Embryonic facial prominence (tissue), 1 donor: ENCODE results near the gene IRX4.
"Not testable (repeated sequence)": the region's sequence is repeated elsewhere in the genome, so short reads cannot be mapped to it uniquely, and the experiment has no call there.

Source experiments
- DNase-seq: peaks from one replicate; pipeline ENCODE4 v3.0.0-alpha.2; 2016; ENCODE audit errors: extremely low spot score

Gene IRX4

GRCh38 chr5:1858436-1858835 lies 24.3 kb downstream of the IRX4 start:
- no peak for DNase-seq

DNA sequence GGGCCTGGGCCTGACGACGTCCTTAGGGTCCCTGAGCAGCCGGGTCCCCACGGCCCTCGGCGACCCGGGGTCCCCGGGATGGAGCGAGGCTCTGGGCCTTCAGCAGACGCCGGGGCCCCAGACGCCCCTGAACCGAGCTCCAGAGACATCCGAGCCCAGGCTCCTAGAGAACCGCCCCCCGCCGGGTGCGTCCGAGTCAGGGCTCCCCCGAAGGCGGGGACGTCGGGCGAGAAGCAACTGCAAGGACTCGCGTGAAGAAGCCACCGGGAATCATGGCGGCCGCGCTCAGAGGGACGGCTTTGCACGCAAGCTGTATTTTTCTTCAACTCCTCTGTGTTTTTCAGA lies 25.5 kb downstream of the IRX4 start:
- no peak for DNase-seq

DNA sequence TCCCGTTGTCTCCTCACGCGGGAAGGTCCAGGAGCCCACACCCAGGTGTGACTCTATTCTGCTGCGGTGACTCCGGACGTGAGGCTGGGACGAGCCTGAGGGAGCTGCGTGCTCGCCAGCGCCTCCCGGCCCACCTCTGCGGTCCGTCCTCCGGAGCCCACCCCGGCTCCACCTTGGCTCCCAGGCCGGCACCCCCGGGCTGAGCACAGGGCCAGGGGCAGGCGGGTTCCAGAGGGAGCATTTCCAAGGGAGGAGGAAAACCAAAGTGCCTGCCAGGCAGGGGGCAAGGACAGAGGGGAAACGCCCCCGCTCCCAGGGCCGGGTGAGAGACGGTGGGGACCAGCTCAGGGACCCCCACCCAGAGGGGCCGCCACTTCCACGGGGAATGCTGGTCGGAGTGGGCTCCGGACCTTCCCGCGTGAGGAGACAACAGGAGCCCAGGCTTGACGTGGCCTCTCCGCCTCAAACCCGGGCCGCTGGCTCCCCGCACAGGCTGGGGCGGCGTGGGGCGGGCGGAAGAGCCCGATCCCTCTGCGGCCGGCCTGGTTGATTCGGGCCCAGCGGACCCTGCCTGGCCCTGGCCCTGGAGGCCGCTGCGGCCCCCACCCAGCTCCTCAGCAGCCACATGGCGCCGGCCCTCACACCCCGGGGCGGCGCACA lies 26.0 kb downstream of the IRX4 start:
- DNase-seq = no peak

GRCh38 chr5:1855596-1855995 lies 27.1 kb downstream of the IRX4 start:
- DNase-seq = no peak

GRCh38 chr5:1855075-1855474 lies 27.6 kb downstream of the IRX4 start:
- DNase-seq = no peak

GRCh38 chr5:1853531-1853930 lies 29.2 kb downstream of the IRX4 start:
- no peak for DNase-seq

- no peak for DNase-seq
Measured at GRCh38 chr5:1852324-1852947, 30.3 kb downstream of the IRX4 start.

DNA sequence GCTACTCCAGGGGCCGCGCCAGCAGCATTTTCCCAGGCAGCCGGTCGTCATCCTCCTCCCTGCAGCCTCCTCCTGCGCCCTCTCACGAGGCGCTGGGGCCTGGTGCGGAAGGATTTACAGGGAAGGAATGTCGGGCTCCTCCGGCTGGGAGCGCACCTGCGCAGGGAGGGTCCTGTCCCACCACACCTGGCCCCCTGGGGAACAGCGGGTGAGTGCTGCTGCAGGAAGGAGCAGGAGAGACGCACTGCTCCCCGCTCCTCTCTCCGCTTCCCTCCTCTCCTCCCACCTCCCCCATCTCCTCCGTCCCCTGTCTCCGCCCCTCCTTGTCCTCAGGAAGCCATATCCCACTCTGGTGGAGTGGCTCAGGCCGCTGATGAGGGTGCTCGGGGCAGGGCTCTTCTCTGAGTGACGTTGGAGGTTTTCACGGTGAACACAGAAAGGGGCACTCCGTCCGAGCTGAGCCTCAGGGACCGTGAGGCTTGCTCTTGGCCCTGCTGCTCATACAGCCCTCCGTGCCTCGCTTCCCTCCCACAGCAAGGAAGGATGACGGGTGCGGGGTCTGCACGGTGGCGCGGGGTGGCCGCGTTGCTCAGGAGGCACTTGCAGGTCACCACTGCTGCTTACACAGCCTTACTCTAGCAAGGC lies 31.3 kb downstream of the IRX4 start:
- no peak for DNase-seq

GRCh38 chr5:1850324-1851154 lies 32.2 kb downstream of the IRX4 start:
- no peak for DNase-seq

DNA sequence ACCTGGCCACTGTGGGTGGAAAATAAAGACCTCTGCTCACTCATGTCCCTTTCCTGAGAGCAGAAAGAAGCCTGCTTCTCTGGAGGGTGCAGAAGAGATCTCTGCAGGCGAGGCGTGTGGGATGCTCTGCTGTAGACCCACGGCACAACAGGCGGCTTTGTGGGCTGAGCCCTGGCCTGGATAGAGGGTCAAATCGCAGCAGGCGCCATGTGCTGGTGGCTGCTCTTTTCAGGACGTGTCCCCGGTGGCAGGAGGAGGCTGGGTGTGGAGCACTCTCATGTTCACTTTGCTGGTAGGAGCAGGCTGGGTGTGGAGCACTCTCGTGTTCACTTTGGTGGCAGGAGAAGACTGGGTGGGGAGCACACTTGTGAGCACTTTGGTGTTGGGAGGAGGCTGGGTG lies 35.1 kb downstream of the IRX4 start:
- DNase-seq = no peak

DNA sequence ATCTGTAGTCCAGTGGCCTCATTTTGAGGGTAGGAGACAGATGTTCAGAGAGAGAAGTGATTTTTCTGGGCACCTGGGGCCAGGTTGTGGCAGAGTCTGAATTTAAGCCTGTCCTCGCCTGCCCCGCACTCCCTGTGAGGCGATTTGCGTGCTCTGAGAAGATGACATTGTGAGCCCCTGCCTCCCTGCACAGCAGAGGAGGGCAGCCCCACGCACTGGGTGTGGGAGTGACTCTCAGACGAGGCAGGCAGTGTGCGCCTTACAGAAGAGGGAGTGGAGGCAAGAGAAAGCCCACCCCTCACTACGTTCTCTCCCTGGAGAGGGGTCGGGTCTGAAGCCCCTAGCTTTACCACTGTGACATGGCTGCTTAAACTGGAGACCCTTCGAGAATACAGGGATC lies 35.7 kb downstream of the IRX4 start:
- no peak for DNase-seq

GRCh38 chr5:1846583-1846982 lies 36.1 kb downstream of the IRX4 start:
- no peak for DNase-seq

DNA sequence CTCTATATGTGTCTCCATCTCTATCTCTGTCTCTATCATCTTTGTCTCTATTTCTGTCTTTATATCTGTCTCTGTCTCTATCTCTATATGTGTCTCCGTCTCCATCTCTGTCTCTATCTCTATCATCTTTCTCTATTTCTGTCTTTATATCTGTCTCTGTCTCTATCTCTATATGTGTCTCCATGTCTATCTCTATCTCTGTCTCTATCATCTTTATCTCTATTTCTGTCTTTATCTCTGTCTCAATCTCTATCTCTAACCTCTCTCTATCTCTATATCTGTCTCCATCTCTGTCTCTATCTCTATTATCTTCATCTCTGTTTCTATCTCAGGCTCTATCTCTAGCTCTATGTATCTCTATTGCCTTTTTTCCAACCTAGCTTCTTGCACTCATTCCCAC lies 37.0 kb downstream of the IRX4 start:
- no peak for DNase-seq

- no peak for DNase-seq
Measured at GRCh38 chr5:1844708-1845436, 37.9 kb downstream of the IRX4 start.

DNA sequence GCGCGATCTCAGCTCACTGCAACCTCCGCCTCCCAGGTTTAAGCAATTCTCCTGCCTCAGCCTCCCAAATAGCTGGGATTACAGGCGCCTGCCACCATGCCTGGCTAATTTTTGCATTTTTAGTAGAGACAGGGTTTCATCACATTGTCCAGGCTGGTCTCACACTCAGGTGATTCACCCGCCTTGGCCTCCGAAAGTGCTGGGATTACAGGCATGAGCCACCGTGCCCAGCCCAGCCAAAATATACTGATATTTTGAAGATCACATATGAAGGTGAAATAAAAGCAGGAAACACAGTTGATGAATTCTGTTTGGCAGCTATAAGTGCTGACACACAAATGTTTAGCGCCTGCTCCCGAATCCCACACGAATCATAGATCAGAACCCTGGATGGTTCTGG lies 39.0 kb downstream of the IRX4 start:
- DNase-seq = not testable (repeated sequence)

DNA sequence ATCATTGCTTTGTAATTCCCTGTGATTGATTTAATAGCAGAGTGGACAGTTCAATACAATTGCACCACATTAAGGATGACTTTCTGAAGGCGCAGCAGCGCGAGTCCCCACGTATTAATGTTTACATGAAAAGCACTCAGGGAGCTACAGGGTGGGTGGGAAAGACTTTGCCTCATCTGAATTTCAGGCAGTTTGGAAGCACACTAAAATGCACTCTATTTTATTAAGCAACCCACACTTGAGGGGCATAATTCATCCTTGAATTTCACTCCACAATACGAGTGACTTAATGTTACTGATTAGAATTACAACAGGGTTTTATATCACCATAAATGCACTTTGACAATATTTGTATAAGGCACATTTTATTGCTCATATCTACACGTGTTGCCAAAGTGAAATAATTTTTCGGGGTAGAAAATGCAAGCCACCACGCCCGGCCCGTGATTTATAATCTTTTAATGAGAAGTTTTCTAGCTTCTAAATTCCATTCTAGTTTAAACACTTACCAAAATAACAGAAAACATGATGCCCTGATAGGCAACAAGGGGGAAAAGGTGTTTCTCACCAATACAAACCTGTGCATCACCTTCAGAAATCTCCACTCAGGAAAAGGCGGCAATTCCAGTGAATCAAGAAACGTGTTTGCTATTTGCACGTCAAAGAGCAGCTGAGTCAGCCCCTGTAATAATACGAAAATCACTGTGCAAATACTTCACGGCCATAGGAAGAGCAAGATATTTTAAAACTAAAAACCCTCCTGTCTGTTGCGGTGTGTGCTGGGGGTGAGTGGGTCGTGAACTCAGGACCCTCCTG lies 40.5 kb downstream of the IRX4 start:
- no peak for DNase-seq

DNA sequence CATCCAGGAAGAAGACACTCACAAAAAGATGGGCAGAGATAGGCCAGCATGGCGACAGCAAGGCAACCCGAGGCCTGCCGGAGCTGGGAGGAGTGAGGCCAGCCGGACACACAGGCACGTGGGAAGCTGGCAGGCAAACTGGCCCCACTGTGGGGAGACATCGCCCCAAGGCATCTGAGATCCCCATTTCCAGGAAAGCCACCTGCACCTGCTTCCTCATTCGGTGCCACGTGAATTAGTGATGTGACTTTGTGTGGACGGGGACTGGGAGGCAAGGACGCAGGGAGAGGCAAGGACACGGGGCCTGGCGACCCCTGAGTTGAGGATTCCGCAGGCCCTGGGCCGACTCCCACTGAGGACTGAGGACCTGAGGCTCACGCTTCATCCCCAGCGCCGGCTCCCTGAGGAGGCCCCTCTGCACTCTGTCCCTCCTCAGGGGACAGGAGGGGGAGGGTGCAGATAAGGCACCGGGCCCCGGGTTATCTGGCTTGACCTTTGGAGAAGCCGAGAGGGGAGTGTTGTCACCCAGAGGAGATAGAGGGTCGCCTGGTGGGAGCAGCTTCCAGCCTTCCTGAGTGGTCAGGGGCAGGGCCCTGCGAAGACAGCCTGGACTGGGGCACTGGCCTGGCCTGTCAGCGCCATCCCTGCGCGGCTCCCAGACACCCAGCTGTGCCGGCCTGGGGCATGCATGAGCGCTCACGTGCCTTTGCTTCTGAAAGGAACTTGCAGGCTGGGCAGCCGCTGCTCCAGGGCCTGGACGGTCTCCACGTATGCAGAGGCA lies 41.8 kb downstream of the IRX4 start:
- no peak for DNase-seq

- no peak for DNase-seq
Measured at GRCh38 chr5:1840071-1840547, 42.6 kb downstream of the IRX4 start.

DNA sequence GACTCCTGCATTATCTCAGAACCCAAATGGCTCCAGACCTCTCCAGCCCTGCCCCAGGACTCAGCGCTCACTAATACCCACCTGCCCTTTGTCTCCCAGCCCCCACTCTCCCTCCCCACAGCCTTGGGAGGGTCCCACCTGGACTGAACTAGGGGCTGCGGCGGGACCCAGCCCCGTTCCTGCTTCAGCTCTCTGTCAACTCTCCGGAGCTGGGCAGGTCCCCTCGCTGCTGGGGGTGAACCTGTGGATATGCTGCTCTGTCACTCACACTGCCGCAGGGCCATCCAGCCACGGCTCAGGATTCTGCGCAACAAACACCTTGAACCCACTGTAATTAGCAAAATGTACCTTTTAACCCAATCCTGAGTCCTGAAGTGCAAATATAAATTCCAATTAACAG lies 44.7 kb downstream of the IRX4 start:
- no peak for DNase-seq
